Left kidney (tissue), 2 donors: ENCODE measurements around the gene SLC26A9. TPM values are rescaled to one million over a fixed set of nuclear protein-coding genes. Genes with fewer than 3 reads are reported as not detected.
"Not testable (repeated sequence)": the region's sequence is repeated elsewhere in the genome, so short reads cannot be mapped to it uniquely, and the experiment has no call there.

Experiments
- DNase-seq: peaks from one replicate; pipeline ENCODE4 v3.0.0-alpha.2; 2013
- polyA plus RNA-seq: library from polyadenylated mRNA; unstranded; fragments of 120-200 nt; gene quantifications from one replicate; pipeline ENCODE4 v1.2.1, GENCODE V29; 2013; ENCODE audit not compliant: insufficient read length

Gene SLC26A9
- polyA plus RNA-seq, 1 donor, result 0.20 TPM

DNA sequence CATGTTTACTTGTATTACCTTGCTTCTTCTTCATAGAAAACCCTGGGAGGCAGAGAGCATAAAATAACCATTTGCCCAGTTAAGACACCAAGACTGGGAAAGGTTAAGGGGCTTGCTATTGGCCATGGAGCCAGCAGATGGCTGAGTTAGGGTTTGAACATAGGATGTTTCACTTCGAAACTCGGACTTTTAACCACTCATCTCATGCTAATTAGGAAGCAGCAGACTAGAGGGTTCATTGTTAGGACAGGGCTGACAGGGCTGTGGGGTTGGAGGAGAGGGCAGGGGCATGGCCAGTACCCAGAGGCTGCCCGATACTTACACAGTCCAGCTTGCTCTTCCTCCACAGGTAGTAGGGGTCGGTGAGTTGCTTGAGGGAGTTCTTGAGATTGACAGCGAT lies 17.0 kb downstream of the SLC26A9 start:
- DNase-seq, result no peak

DNA sequence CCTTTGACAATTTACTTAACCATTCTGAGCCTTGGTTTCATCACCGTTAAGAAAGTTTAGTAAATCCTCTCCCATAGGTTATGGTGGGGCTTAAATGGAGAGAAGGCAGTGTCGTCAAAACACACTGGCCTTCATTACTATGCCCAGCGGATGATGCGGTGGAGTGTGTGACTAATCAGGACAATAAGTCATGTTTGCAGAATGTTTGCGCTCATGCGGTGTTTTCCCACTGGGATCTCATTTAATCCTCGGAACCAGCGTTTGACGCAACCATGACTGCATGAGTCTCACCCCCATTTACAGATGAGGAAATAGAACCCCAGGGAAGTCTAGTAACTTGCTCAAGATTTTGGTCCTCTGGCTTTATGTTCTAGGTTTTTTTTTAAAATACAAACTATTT lies 17.5 kb downstream of the SLC26A9 start:
- no peak for DNase-seq

DNA sequence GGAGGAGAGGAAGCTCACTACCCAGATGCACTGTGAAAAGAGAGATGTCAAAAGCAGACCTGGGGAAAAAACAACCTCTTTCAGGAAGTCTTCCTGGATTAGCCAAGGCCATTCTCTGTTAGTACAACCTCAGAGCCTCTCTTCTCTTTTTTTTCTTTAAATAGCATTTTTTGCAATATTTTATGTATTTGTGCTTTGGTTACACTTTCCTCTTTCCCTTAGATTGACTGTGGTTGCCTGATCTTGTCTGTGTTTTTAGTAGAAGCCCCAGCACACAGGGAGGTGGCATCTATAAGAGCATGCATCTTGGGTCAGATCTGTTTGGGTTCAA lies 18.8 kb downstream of the SLC26A9 start:
- no peak for DNase-seq

DNA sequence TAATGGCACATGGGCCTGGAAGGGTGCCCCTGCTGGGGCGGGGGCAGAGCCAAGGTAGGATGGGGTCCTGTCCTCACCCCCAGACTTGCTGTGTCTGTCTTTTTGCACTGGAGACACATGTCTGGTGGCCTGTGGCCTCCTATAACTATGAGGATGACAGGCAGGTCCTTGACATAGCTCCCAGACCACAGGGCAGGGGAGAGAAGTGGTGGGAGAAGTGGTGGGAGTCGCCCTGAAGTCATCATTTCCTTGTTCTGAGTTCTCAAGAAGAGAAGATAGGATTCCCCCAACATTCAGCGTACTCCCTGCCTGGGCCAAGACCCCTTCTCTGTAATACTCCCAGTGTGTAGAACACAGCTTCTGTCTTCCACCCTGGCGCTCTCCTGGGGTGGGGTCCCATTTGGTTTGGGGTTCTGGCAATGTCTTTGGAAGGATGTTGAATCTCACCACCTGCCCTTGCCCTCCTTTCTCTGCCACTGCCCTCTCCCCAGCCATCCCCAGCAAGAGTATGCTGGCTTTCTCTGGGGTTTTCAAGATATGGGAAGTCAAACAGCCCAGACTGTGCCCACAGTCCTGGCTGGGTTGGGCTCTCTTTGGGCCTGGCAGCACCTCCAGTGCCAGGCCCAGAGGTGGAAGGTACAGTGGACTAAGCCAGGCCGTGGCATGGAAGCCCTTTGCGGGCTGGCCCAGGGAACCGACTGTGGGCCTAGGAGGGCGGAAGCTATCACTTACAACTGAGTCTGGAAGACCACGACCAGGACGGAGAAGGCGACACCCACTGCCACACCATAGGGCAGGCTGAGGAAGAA lies 19.4 kb downstream of the SLC26A9 start:
- DNase-seq, result no peak

DNA sequence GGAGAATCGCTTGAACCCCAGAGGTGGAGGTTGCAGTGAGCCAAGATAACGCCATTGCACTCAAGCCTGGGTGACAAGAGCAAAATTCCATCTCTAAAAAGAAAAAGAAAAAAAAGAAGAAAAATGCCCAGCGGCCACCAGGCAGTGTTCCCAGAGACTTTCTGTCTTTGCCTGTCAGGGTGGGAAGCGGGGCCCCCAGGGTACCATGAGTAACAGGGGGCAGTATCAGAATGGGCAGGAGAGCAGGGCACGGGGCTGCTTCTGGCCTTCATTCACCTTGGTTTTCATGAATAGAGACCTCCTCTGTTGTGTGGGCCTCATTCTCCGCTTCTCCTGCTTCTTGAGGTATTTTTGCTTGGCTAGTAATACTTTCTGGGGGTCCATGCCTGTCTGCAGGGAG lies 20.4 kb downstream of the SLC26A9 start:
- no peak for DNase-seq

DNA sequence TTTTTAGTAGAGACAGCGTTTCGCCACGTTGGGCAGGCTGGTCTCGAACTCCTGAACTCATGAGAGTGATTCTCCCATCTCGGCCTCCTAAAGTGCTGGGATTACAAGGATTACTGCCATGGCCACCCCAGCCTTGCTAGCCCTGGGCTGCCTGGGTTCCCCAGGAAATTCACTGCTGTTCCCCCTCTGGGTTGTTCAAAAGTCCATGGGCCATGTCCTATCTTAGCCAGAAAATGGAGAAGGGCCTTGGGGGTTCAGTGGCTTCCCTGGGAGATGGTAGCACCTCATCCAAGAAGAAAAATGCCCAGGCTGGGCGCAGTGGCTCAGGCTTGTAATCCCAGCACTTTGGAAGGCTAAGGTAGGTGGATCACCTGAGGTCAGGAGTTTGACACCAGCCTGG lies 20.9 kb downstream of the SLC26A9 start:
- no peak for DNase-seq

DNA sequence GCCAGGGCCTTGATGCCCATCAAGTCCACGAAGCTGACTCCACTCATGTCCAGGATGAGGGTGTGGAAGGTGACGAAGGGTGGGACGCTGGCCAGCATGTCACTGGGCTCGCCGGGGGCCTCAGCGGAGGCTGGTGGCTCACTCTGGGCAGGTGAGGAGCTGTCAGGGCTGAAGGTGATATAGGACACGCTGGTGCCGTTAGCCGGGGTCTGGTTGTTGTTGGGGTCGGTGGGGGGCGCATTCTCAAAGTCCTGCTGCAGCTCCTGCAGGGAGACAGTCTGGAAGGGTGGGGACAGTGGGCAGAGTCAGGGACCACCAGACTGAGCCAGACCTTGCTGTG lies 21.7 kb downstream of the SLC26A9 start:
- no peak for DNase-seq

DNA sequence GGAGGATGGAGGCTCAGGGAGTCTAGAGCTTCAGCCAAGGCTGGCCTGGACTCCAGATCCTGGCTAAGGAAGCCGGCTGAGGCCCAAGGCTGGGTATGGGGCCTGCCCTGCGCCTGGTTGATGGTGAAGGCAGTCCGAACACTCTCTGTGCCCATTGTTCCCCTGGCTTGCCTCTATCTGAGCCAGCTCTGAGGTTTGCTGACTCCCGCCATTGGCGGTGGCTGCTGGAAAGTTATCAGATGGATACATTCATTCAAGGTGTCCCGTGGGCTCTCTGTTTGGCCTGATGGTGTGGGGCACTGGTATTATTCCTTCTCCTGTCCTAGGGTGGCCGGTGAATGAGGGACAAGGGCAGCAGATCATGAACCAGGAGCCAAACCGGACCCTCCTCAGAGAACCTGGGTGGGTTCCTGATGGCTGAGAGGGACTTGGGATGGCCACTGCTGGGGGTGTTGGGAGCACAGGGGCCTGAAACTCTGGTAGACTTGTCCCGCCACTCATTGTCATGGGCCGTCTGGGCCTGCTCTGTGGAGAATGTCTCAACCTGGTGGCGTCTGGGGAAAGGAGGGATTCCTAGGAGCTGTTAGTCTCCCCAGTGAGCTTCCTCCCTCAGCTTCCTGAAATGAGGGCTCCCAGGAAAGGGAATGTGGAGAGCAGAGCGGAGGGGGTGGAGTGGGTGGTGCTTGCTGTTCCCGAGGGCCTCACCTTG lies 22.2 kb downstream of the SLC26A9 start:
- no peak for DNase-seq

DNA sequence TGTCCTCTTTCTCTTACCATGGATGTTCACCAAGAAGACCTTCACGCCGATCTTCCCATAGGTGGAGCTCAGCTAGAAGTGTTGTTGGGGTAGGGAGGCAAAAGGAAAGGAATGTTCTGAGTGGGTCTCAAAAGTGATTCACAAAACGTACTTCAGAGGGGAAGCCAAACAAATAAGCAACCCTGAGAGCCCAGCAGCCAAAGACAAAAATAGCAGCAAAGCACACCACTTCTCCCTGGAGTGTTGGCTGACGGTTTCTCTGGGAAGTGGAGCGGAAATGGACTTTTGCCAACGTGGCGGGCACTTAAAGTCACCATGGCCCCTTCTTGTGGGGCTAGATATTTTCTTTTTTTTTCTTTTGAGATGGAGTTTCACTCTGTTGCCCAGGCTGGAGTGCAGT lies 23.1 kb downstream of the SLC26A9 start:
- no peak for DNase-seq

DNA sequence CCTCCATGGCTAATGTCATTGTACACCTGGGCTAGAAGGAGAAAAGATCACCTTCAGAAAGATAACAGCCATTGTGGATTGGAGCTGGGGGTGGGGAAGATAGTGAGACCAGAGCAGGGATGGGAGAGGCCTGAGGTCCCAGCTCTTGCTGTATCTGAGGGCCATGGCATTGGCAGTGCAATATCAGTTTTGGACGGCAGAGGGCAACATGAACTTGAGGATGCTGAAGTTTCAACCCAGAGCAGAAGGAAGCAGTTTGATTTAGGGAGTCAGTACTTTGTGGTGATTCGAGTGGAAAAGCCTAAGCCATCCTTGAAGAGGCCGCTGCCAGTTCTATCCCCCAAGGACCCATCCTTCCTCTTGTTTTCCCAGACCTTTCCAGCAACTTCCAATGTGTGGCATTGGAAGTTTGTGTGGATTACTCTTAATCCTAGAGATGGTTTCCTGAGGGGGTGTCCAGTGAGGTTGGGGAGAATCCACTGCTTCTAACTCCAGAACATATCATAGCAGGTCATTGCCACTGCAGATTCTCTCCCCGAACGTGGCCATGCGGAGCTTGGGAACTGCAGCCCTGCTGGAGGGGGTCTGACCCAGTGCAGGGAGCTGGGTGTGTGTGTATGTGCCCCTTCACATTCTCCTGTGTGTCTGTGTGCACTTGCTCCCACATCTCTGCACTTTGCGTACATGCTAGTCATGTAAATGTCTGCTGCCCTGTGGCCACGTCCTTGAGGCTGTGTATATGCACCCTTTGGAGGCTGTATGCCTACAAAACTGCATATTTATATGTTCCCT lies 24.1 kb downstream of the SLC26A9 start:
- DNase-seq, result peak; percentile 74

DNA sequence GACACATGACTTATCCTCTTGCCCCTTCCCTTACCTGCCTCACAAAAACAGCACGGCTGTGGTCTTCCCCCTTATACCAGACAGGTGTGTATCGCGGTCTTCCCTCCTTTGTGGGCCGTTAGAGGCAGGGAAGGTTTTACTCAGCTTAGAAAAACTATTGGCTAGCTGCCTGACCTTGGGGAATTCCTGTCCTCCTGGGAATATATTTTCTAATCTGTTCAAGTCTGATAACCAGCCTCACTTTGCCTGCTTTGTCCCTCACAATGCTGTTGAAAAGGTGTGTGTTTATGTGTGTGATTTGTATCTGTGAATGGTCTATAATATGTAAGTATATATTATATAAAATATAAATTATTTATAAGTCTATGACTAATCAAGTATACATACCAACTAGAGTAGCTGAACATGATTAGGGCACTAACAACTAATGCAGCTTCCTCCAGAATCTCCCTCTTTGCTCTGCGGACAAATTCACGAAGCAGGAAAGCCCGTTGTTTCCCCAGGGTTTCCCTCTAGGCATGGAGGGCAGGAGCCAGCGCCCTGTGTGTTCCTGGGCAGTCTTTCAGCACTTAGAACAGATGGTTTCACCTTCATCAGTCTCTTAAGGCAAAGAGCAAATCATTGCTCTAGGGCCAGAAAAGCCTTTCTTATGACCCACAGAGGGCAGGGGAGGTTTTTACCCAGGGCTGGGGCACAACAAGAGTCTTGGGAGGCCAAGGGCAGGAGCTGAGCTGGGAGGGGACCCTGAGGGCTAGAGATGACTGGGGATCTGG lies 25.6 kb downstream of the SLC26A9 start:
- DNase-seq, result no peak

DNA sequence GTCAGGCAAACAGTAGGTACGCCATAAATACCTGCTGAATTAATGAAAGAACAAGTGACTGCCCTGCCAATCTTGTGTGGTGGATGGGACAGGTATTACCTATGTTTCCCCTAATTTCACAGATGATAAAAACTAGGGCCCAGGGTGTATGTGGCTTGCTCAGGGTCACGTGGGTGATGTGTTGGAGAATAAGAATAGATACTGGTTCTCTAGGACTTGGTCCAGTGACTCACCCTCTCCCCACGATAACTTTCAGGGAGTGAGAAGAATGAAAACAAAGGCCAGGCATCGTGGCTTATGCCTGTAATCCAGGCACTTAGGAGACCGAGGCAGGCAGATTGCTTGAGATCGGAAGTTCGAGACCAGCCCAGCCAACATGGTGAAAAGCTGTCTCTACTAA lies 26.7 kb downstream of the SLC26A9 start:
- no peak for DNase-seq

DNA sequence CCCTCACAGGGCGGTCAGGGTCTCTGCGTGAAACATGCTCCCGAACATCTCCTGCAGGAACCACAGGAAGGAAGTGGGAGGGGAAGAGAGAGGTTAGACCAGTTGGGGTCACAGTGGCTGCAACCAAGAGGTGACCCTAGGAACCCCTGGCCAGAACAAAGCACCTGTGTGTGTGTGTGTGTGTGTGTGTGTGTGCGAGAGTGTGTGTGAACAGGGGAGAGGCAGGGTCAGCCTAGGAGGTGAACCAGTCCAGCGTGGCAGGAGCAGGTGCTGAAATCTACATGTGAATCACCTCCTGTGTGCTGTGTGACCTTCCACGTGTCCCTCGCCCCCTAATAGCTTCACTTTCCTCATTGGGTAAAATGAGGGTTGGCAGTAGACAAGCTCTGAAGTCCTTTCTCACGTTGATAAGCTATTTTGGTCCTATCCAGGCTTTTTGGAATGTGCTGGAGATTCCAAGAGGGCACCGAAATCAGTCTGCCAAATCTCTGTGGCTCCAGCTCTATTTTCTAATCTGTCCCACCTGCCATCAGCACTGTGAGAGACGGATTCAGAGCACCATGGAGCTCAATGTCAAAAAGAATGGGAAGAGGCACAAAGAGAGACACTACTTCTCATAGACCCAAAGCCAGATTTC lies 27.8 kb downstream of the SLC26A9 start:
- DNase-seq, result no peak

DNA sequence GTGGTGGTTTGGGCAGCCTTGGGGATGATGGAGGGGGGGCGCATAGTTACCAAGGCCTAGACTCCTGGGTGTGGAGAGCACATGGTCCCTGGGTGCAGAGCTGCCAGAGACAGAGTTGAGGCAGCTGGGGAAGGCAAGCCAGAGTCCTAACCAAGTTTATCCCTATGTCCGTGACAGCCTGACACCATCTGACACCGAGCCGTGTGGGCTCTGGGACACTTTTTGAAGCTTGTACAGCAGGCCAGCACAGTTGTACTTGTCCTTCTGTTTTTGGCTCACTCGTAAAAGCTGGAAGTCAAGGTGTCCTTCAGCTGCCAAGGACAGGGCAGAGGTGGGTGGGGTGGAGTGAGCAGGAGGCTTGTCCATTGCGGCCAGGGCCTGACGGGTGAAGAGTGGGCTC lies 28.5 kb downstream of the SLC26A9 start:
- DNase-seq, result no peak

DNA sequence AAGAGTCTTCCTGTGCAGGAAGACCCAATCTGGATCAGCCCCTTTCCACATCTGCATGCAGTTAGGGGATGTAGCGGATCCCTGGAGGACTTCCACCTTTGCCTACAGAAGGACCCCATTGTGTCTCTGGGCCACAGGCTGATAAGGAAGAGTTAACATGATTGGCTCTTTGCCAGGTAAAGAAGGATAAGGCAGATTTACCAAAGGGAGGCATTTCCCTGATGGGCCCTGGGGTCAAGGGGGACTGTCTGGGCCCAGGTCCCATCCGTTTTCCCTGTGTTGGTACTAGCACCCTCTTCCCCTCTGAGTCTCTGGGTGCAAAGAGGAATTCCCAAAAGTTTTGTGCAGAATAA lies 29.1 kb downstream of the SLC26A9 start:
- no peak for DNase-seq

DNA sequence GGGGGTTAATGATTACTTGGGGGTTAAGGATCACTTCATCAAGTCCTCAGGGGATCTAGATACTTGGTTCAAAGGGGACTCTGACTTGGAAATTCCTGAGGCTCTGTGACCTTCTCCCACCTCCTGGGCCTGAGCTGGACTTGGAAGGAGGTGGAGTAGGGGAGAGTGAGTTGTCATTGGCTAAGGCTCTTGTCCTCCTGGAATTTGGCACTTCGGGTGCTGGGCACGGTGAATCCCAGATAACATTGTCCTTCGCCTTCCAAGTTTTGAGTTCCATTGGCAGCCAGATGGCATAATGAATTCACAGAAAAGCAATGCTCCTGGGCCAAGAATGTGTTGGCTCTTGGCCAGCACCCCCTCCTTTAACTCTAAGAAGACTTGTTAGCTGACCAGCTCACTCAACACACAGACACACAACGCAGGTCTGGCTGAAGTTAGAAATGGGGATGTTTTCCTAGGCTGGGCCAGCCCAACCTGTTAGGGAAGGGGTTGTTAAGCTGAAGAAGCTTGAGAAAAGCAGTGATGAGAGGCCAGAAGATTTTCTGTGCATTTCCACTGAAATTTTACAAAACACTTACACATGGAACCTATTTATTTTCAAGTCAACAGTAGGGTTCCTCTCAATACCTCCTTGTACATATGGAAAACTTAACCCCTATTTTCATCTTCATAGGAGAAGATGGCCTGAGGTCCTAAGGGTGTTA lies 29.7 kb downstream of the SLC26A9 start:
- DNase-seq, result peak; percentile 37

DNA sequence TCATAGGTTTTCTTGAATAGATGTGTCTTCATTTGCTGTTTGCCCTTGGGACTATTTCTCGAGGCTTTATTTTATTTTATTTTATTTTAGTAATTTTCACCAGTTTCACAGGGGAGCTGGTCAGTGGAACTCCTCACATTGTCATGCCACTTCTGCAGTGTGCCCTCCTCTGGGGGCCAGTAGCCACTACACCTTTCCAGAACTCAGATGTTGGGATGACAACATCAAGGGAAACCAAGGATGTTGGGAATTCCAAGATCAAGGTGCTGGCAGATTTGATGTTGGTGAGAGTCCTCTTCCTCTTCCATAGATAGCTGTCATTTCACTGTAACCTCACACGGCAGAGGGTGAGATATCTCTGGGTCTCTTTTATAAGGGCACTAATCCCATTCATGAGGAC lies 35.5 kb downstream of the SLC26A9 start:
- no peak for DNase-seq

DNA sequence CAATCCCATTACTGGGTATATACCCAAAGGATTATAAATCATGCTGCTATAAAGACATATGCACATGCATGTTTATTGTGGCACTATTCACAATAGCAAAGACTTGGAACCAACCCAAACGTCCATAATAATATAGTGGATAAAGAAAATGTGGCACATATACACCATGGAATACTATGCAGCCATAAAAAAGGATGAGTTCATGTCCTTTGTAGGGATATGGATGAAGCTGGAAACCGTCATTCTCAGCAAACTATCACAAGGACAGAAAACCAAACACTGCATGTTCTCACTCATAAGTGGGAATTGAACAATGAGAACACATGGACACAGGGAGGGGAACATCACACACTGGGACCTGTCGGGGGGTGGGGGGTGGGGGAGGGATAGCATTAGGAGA lies 38.2 kb downstream of the SLC26A9 start:
- not testable (repeated sequence) for DNase-seq

DNA sequence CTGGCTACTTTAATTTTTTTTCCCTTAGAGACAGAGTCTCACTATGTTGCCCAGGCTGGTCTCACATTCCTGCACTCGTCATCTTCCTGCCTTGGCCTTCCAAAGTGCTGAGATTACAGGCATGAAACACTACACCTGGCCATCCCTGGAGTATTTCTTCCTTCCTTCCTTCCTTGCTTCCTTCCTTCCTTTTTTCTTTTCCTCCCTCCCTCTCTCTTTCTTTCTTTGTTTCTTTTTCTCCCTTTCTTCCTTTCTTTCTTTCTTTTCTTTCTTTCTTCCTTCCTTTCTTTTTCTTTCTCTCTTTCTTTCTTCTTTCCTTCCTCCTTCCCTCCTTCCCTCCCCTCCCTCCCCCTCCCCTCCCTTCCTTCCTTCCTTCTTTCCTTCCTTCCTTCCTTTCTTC lies 46.9 kb downstream of the SLC26A9 start:
- no peak for DNase-seq

DNA sequence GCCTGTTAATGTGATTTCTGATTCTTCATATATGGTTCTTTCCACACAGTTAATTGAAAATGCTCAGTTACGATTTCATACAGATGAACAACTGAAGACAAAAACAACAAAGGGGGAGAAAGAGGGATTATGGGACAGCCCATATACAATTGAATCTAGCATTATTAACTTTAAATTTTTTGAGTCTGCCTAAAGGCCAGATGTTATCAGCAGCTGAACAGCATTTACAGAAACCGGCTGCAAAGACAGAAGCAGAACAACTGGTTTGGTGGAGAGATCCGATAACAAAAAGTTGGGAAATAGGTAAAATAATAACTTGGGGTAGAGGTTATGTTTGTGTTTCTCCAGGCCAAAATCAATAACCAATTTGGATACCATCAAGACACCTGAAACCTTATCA lies 49.1 kb downstream of the SLC26A9 start:
- DNase-seq, result not testable (repeated sequence)

DNA sequence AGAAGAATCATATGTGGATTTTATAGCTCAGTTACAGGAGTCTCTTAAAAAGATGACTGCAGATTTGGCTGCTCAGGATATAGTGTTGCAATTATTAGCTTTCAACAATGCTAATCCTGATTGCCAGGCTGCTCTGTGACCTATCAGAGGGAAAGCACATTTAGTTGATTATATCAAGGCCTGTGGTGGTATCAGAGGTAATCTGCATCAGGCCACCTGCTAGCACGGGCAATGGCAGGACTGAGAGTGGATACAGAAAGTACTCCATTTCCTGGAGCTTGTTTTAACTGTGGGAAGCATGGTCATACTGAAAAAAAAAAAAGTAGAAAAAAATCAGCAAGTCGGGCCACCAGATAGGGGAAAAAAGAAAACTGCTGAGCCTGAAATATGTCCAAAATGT lies 51.1 kb downstream of the SLC26A9 start:
- DNase-seq, result not testable (repeated sequence)
